ENCODE results near the gene BBS1.
A peak's percentile ranks its signal among the peaks of the same experiment; 100 is the strongest.
"Not testable (repeated sequence)": the region's sequence is repeated elsewhere in the genome, so short reads cannot be mapped to it uniquely, and the experiment has no call there.

Gene BBS1

DNA sequence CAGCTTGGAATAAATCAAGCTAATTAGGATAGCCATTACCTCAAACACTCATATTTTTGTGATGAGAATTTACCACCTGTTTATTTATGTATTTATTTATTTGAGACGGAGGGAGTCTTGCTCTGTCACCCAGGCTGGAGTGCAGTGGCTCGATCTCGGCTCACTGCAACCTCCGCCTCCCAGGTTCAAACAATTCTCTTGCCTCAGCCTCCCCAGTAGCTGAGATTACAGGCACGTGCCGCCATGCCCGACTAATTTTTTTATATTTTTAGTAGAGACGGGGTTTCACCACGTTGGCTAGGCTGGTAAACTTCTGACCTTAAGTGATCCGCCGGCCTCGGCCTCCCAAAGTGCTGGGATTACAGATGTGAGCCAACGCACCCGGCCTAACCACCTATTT, 34.5 kb downstream of the BBS1 start:
- H3K4me2 ChIP-seq (ENCODE audit: low read length, poor library complexity, severe bottlenecking) = peak overlapping the region; percentile 81
- not testable (repeated sequence) for H3K14ac ChIP-seq (ENCODE audit: low read length in 2 of 2); H2AFZ ChIP-seq (ENCODE audit: low read depth, low read length); H2BK120ac ChIP-seq (ENCODE audit: low read depth, low read length); H2BK12ac ChIP-seq (ENCODE audit: low read length in 2 of 2); H2BK15ac ChIP-seq (ENCODE audit: low read depth, poor library complexity, severe bottlenecking); DNase-seq; H3K18ac ChIP-seq (ENCODE audit: low read depth in 1 of 2, low read length in 2 of 2); H3K9me3 ChIP-seq (ENCODE audit: control insufficient read depth, low read length); H3K23ac ChIP-seq (ENCODE audit: low read length in 2 of 2); H2BK5ac ChIP-seq (ENCODE audit: low read depth, low read length, poor library complexity, severe bottlenecking); H3K27ac ChIP-seq (ENCODE audit: low read length, poor library complexity, severe bottlenecking); H3K4ac ChIP-seq (ENCODE audit: low read depth in 1 of 2, low read length in 2 of 2); H2AK5ac ChIP-seq (ENCODE audit: low read length, severe bottlenecking); H4K91ac ChIP-seq (ENCODE audit: low read length); H4K8ac ChIP-seq (ENCODE audit: low read length)
- peaks cover 12% of the 10 kb centered on the region for H3K79me1 ChIP-seq (replicated peaks; ENCODE audit: low read length, poor library complexity, severe bottlenecking)
- peaks cover 0 to 27% of the 10 kb centered on the region in 2 experiments for H3K27me3 ChIP-seq (ENCODE audit: control insufficient read depth in 1 of 2, insufficient read depth in 1 of 2, low read length in 2 of 2)
- H3K36me3 ChIP-seq (ENCODE audit: control insufficient read depth in 1 of 2, insufficient read depth in 2 of 2, low read depth in 1 of 2, low read length in 2 of 2) = peaks cover 24 to 27% of the 10 kb centered on the region in 2 experiments
- peaks cover 23% of the 10 kb centered on the region for H3K4me1 ChIP-seq (ENCODE audit: control insufficient read depth, insufficient read depth, low read depth, low read length)
- peak overlapping the region in 1 of 2 experiments; percentile 86 for H3K4me3 ChIP-seq (ENCODE audit: insufficient read depth in 1 of 2, low read depth in 1 of 2, low read length in 2 of 2)
- WGBS = 85% methylated on average over 14 of the region's 14 CpGs
- peak overlapping the region; percentile 87 for H3K9ac ChIP-seq (ENCODE audit: low read length)

GRCh38 chr11:66545701-66546367, 35.4 kb downstream of the BBS1 start, which contains the start of gene ZDHHC24:
ZDHHC24 (minus strand) TSS chr11:66546048; CDS start chr11:66546003, 45 bp downstream.
- H2AFZ ChIP-seq (ENCODE audit: low read depth, low read length) = peak within 1 kb of the TSS; percentile 88
- H3K23ac ChIP-seq (ENCODE audit: low read length in 2 of 2) = no peak within 1 kb of the TSS
- peak within 1 kb of the TSS in 1 of 2 experiments; percentile 87 for H3K14ac ChIP-seq (ENCODE audit: low read length in 2 of 2)
- H3K9me3 ChIP-seq (ENCODE audit: control insufficient read depth, low read length) = no peaks in the 10 kb centered on the region
- H4K8ac ChIP-seq (ENCODE audit: low read length) = peak within 1 kb of the TSS; percentile 85
- H3K79me1 ChIP-seq (replicated peaks; ENCODE audit: low read length, poor library complexity, severe bottlenecking) = peaks cover 12% of the 10 kb centered on the region
- H2AK5ac ChIP-seq (ENCODE audit: low read length, severe bottlenecking) = no peak within 1 kb of the TSS
- H2BK5ac ChIP-seq (ENCODE audit: low read depth, low read length, poor library complexity, severe bottlenecking) = no peak within 1 kb of the TSS
- 1% methylated on average over 54 of the region's 71 CpGs for WGBS
- H3K4me1 ChIP-seq (ENCODE audit: control insufficient read depth, insufficient read depth, low read depth, low read length) = peaks cover 23% of the 10 kb centered on the region
- peak within 1 kb of the TSS; percentile 81 for H3K4me2 ChIP-seq (ENCODE audit: low read length, poor library complexity, severe bottlenecking)
- H3K18ac ChIP-seq (ENCODE audit: low read depth in 1 of 2, low read length in 2 of 2) = peak within 1 kb of the TSS; percentile 67 to 76
- H2BK15ac ChIP-seq (ENCODE audit: low read depth, poor library complexity, severe bottlenecking) = peak within 1 kb of the TSS; percentile 77
- DNase-seq = peak; percentile 98
- peak within 1 kb of the TSS; percentile 87 for H3K9ac ChIP-seq (ENCODE audit: low read length)
- peak within 1 kb of the TSS; percentile 86 for H3K4me3 ChIP-seq (ENCODE audit: insufficient read depth in 1 of 2, low read depth in 1 of 2, low read length in 2 of 2)
- peaks cover under 1 to 33% of the 10 kb centered on the region in 2 experiments for H3K27me3 ChIP-seq (ENCODE audit: control insufficient read depth in 1 of 2, insufficient read depth in 1 of 2, low read length in 2 of 2)
- peak within 1 kb of the TSS; percentile 32 to 35 for H3K4ac ChIP-seq (ENCODE audit: low read depth in 1 of 2, low read length in 2 of 2)
- peak within 1 kb of the TSS in 1 of 2 experiments; percentile 37 for H2BK12ac ChIP-seq (ENCODE audit: low read length in 2 of 2)
- H3K27ac ChIP-seq (ENCODE audit: low read length, poor library complexity, severe bottlenecking) = no peak within 1 kb of the TSS
- H2BK120ac ChIP-seq (ENCODE audit: low read depth, low read length) = no peak within 1 kb of the TSS
- no peak within 1 kb of the TSS for H4K91ac ChIP-seq (ENCODE audit: low read length)
- H3K36me3 ChIP-seq (ENCODE audit: control insufficient read depth in 1 of 2, insufficient read depth in 2 of 2, low read depth in 1 of 2, low read length in 2 of 2) = peaks cover 19 to 26% of the 10 kb centered on the region in 2 experiments

- Histone ChIP-seq H4K91ac (ENCODE audit: low read length) (no peak within 1 kb of the TSS), H2BK15ac (ENCODE audit: low read depth, poor library complexity, severe bottlenecking) (peak within 1 kb of the TSS; percentile 77), H4K8ac (ENCODE audit: low read length) (peak within 1 kb of the TSS; percentile 85), H2AK5ac (ENCODE audit: low read length, severe bottlenecking) (no peak within 1 kb of the TSS), H3K9me3 (ENCODE audit: control insufficient read depth, low read length) (no peaks in the 10 kb centered on the region), H2BK12ac (ENCODE audit: low read length in 2 of 2) (peak within 1 kb of the TSS in 1 of 2 experiments; percentile 37), H2BK120ac (ENCODE audit: low read depth, low read length) (no peak within 1 kb of the TSS), H3K27ac (ENCODE audit: low read length, poor library complexity, severe bottlenecking) (no peak within 1 kb of the TSS), H3K27me3 (ENCODE audit: control insufficient read depth in 1 of 2, insufficient read depth in 1 of 2, low read length in 2 of 2) (peaks cover 5 to 36% of the 10 kb centered on the region in 2 experiments), H3K4me1 (ENCODE audit: control insufficient read depth, insufficient read depth, low read depth, low read length) (peaks cover 23% of the 10 kb centered on the region), H3K4me2 (ENCODE audit: low read length, poor library complexity, severe bottlenecking) (peak within 1 kb of the TSS; percentile 81), H3K23ac (ENCODE audit: low read length in 2 of 2) (peak within 1 kb of the TSS in 1 of 2 experiments; percentile 27), H3K9ac (ENCODE audit: low read length) (peak within 1 kb of the TSS; percentile 87), H3K36me3 (ENCODE audit: control insufficient read depth in 1 of 2, insufficient read depth in 2 of 2, low read depth in 1 of 2, low read length in 2 of 2) (peaks cover 16 to 23% of the 10 kb centered on the region in 2 experiments), H3K4me3 (ENCODE audit: insufficient read depth in 1 of 2, low read depth in 1 of 2, low read length in 2 of 2) (peak within 1 kb of the TSS; percentile 86), H3K4ac (ENCODE audit: low read depth in 1 of 2, low read length in 2 of 2) (peak within 1 kb of the TSS; percentile 32 to 35), H2AFZ (ENCODE audit: low read depth, low read length) (peak within 1 kb of the TSS; percentile 88), H2BK5ac (ENCODE audit: low read depth, low read length, poor library complexity, severe bottlenecking) (no peak within 1 kb of the TSS), H3K79me1 (replicated peaks; ENCODE audit: low read length, poor library complexity, severe bottlenecking) (peaks cover 12% of the 10 kb centered on the region), H3K14ac (ENCODE audit: low read length in 2 of 2) (no peak within 1 kb of the TSS), H3K18ac (ENCODE audit: low read depth in 1 of 2, low read length in 2 of 2) (peak within 1 kb of the TSS; percentile 67 to 76)
- DNase-seq = no peak
- 3% methylated on average over 35 of the region's 37 CpGs for WGBS
These were observed 36.0 kb downstream of the BBS1 start, which contains the start of gene ACTN3 for GRCh38 chr11:66546368-66546965. ACTN3 (plus strand) TSS chr11:66546903; CDS start chr11:66546938, 35 bp downstream.

All from mesenchymal stem cell (in vitro differentiated cells and primary cell).